ENCODE data around the gene NPFFR1. TPM values are rescaled to one million over a fixed set of nuclear protein-coding genes. Genes with fewer than 3 reads are reported as not detected.
A peak's percentile ranks its signal among the peaks of the same experiment; 100 is the strongest.
"Not testable (repeated sequence)": the region's sequence is repeated elsewhere in the genome, so short reads cannot be mapped to it uniquely, and the experiment has no call there.

NPFFR1 gene
- total RNA-seq, 1 donor from 2014 or later: under 0.01 TPM

GRCh38 chr10:70286616-70287015 is 2.8 kb upstream of the NPFFR1 start:
- DNase-seq (ENCODE audit: low read depth): no peak

- DNase-seq (ENCODE audit: low read depth): no peak
These were observed 1.6 kb upstream of the NPFFR1 start for GRCh38 chr10:70285476-70285831.

GRCh38 chr10:70284542-70285475 is 1.0 kb upstream of the NPFFR1 start:
- DNase-seq (ENCODE audit: low read depth): no peak

GRCh38 chr10:70283071-70283444 is 746 bp downstream of the NPFFR1 start:
- DNase-seq (ENCODE audit: low read depth): no peak

- DNase-seq (ENCODE audit: low read depth): no peak
These were observed 2.2 kb downstream of the NPFFR1 start for GRCh38 chr10:70281609-70282008.

GRCh38 chr10:70280099-70280498 is 3.7 kb downstream of the NPFFR1 start:
- DNase-seq (ENCODE audit: low read depth): no peak

- no peak for DNase-seq (ENCODE audit: low read depth)
These were observed 6.3 kb downstream of the NPFFR1 start for GRCh38 chr10:70277396-70278030.

- peak; percentile 71 for DNase-seq (ENCODE audit: low read depth)
These were observed 9.2 kb downstream of the NPFFR1 start for GRCh38 chr10:70274643-70275042.

- DNase-seq (ENCODE audit: low read depth): peak; percentile 51
These were observed 10.9 kb downstream of the NPFFR1 start for GRCh38 chr10:70272925-70273316.

GRCh38 chr10:70271996-70272924 is 11.5 kb downstream of the NPFFR1 start:
- no peak for DNase-seq (ENCODE audit: low read depth)

- DNase-seq (ENCODE audit: low read depth): no peak
These were observed 12.9 kb downstream of the NPFFR1 start for GRCh38 chr10:70270952-70271351.

- DNase-seq (ENCODE audit: low read depth): no peak
These were observed 14.1 kb downstream of the NPFFR1 start for GRCh38 chr10:70269741-70270140.

- no peak for DNase-seq (ENCODE audit: low read depth)
These were observed 15.4 kb downstream of the NPFFR1 start for GRCh38 chr10:70268376-70268775.

- peak; percentile 97 for DNase-seq (ENCODE audit: low read depth)
These were observed 16.5 kb downstream of the NPFFR1 start for GRCh38 chr10:70267161-70267933.

GRCh38 chr10:70266701-70267100 is 17.1 kb downstream of the NPFFR1 start:
- DNase-seq (ENCODE audit: low read depth): no peak

GRCh38 chr10:70266056-70266455 is 17.7 kb downstream of the NPFFR1 start:
- DNase-seq (ENCODE audit: low read depth): no peak

- peak; percentile 44 for DNase-seq (ENCODE audit: low read depth)
These were observed 18.6 kb downstream of the NPFFR1 start for GRCh38 chr10:70265032-70265689.

- DNase-seq (ENCODE audit: low read depth): no peak
These were observed 23.1 kb downstream of the NPFFR1 start for GRCh38 chr10:70260734-70261133.

GRCh38 chr10:70260259-70260658 is 23.5 kb downstream of the NPFFR1 start:
- no peak for DNase-seq (ENCODE audit: low read depth)

- DNase-seq (ENCODE audit: low read depth): peak; percentile 27
These were observed 25.6 kb downstream of the NPFFR1 start for GRCh38 chr10:70258216-70258615.

- DNase-seq (ENCODE audit: low read depth): not testable (repeated sequence)
These were observed 26.0 kb downstream of the NPFFR1 start for GRCh38 chr10:70257816-70258215.

Measured in renal cortical epithelial cell (primary cell).